ENCODE data around the gene SMAD3. TPM values are rescaled to one million over a fixed set of nuclear protein-coding genes. Genes with fewer than 3 reads are reported as not detected.
"Not testable (repeated sequence)": the region's sequence is repeated elsewhere in the genome, so short reads cannot be mapped to it uniquely, and the experiment has no call there.

Gene SMAD3
- total RNA-seq, 2 donors from 2014 or later: 19.7 to 52.4 TPM

- no peaks in the 10 kb centered on the region for H3K9me3 ChIP-seq
- H3K36me3 ChIP-seq (replicated peaks in 1 of 2; ENCODE audit: insufficient read depth in 1 of 2, low read depth in 2 of 2): no peaks in the 10 kb centered on the region
- H3K4me3 ChIP-seq: no peak overlapping the region
- DNase-seq (no peak), ATAC-seq (no peak)
- H3K27me3 ChIP-seq: no peaks in the 10 kb centered on the region
- peak overlapping the region; percentile 81 to 89 (median 86) for H3K27ac ChIP-seq
- WGBS, 2 donors: 75 to 77% methylated on average over 9 of the region's 9 CpGs
- intact Hi-C loops (cut with DNase I): no loop called here
- H3K4me1 ChIP-seq: peaks cover 75% of the 10 kb centered on the region
- TF ChIP-seq CTCF (IDR thresholded peaks at IDR 0.05) (no peak), POLR2A (IDR thresholded peaks at IDR 0.05) (no peak)
Measured at GRCh38 chr15:67120009-67120838, 54.8 kb downstream of the SMAD3 start.

- TF ChIP-seq POLR2A (IDR thresholded peaks at IDR 0.05) (peak in 2 of 3 donors; percentile 57 to 63), CTCF (IDR thresholded peaks at IDR 0.05) (no peak)
- Histone ChIP-seq H3K27ac (peak overlapping the region; percentile 81 to 89 (median 86)), H3K27me3 (no peaks in the 10 kb centered on the region), H3K36me3 (replicated peaks in 1 of 2; ENCODE audit: insufficient read depth in 1 of 2, low read depth in 2 of 2) (no peaks in the 10 kb centered on the region), H3K9me3 (no peaks in the 10 kb centered on the region), H3K4me1 (peaks cover 75% of the 10 kb centered on the region), H3K4me3 (no peak overlapping the region)
- intact Hi-C loops (cut with DNase I): no loop called here
- DNase-seq: peak; percentile 77 to 90 (median 86)
- WGBS, 2 donors: 36 to 49% methylated on average over 18 to 27 of the region's 27 CpGs
- ATAC-seq: peak; percentile 82
Measured at GRCh38 chr15:67120839-67121643, 55.6 kb downstream of the SMAD3 start.

- intact Hi-C loops (cut with DNase I): no loop called here
- Histone ChIP-seq H3K4me1 (peaks cover 77% of the 10 kb centered on the region), H3K27ac (peak overlapping the region; percentile 81 to 89 (median 86)), H3K9me3 (no peaks in the 10 kb centered on the region), H3K27me3 (no peaks in the 10 kb centered on the region), H3K36me3 (replicated peaks in 1 of 2; ENCODE audit: insufficient read depth in 1 of 2, low read depth in 2 of 2) (no peaks in the 10 kb centered on the region), H3K4me3 (no peak overlapping the region)
- ATAC-seq (no peak), DNase-seq (no peak)
- WGBS, 2 donors: 78 to 84% methylated on average over 10 of the region's 10 CpGs
- TF ChIP-seq POLR2A (IDR thresholded peaks at IDR 0.05): no peak
- TF ChIP-seq CTCF (IDR thresholded peaks at IDR 0.05): no peak
Measured at GRCh38 chr15:67121644-67122605, 56.5 kb downstream of the SMAD3 start.

GRCh38 chr15:67122816-67123215, 57.4 kb downstream of the SMAD3 start:
- Histone ChIP-seq H3K4me1 (peaks cover 77% of the 10 kb centered on the region), H3K27ac (peak overlapping the region; percentile 33 to 89 (median 86))
- ATAC-seq; DNase-seq; H3K9me3 ChIP-seq; intact Hi-C loops (cut with DNase I); H3K36me3 ChIP-seq (replicated peaks in 1 of 2; ENCODE audit: insufficient read depth in 1 of 2, low read depth in 2 of 2); H3K4me3 ChIP-seq; H3K27me3 ChIP-seq: not testable (repeated sequence)
- 82 to 98% methylated on average over 4 to 5 of the region's 5 CpGs for WGBS, 2 donors

- Histone ChIP-seq H3K4me1 (peaks cover 79% of the 10 kb centered on the region), H3K27ac (peak overlapping the region in 2 of 4 donors; percentile 74 to 81)
- ATAC-seq; H3K9me3 ChIP-seq; DNase-seq; H3K36me3 ChIP-seq (replicated peaks in 1 of 2; ENCODE audit: insufficient read depth in 1 of 2, low read depth in 2 of 2); H3K4me3 ChIP-seq; intact Hi-C loops (cut with DNase I); H3K27me3 ChIP-seq: not testable (repeated sequence)
- WGBS, 2 donors: 90 to 91% methylated on average over 8 of the region's 8 CpGs
Measured at GRCh38 chr15:67123291-67123690, 57.9 kb downstream of the SMAD3 start.

All from body of pancreas (tissue), 4 donors.